Endothelial cell of umbilical vein (primary cell): ENCODE measurements around the gene FMNL2. TPM values are rescaled to one million over a fixed set of nuclear protein-coding genes. Genes with fewer than 3 reads are reported as not detected.
A peak's percentile ranks its signal among the peaks of the same experiment; 100 is the strongest.

ENCODE experiments used
- BruUV-seq: library from RNA; stranded (reverse); fragments of 400-500 nt; replicated peaks from 2 replicates; lab custom pipeline; 2021; lab: Mats Ljungman, UMichigan
- CTCF ChIA-PET: fragments of 300-600, 350-600 bp; sonication (Branson Sonifier 250); formaldehyde crosslinking; loops from one replicate; lab custom pipeline; 2021; ENCODE audit warnings: antibody characterized with exemption, inconsistent platforms; lab: Charles Lee
- POLR2A ChIA-PET: fragments of 300-600, 350-600 bp; sonication (Branson Sonifier 250); formaldehyde crosslinking; loops from one replicate; lab custom pipeline; 2021; ENCODE audit warnings: antibody characterized with exemption, inconsistent platforms; lab: Charles Lee
- DNase-seq: peaks from one replicate; pipeline ENCODE4 v3.0.0-alpha.2; 2011; ENCODE audit warnings: low read depth, low spot score
- FAIRE-seq: peaks from 2 replicates; lab custom pipeline; 2011; peaks lifted over from hg19 to GRCh38; lab: Jason Lieb, UNC
- H2AFZ ChIP-seq: 2 replicates; pipeline ENCODE4 v1.6.0; 2012; ENCODE audit warnings: low read depth, low read length, control low read depth, inconsistent platforms
- H3K27ac ChIP-seq: 2 replicates; pipeline ENCODE4 v1.5.1; 2011; ENCODE audit warnings: low read depth, mild to moderate bottlenecking, control low read depth, low read length, moderate library complexity; ENCODE audit not compliant: insufficient read depth
- H3K27me3 ChIP-seq, 2 experiments: 2 replicates each; pipeline versions ENCODE4 v1.6.0 to v1.6.1; 2011; ENCODE audit warnings: low read length in 2 of 2, mixed read lengths in 1 of 2; ENCODE audit not compliant: control insufficient read depth in 2 of 2, insufficient read depth in 2 of 2
- H3K36me3 ChIP-seq, 2 experiments: 2 replicates in 1 of 2; 3 replicates in 1 of 2; pipeline ENCODE4 v1.5.1; 2011; ENCODE audit warnings: low read length in 2 of 2, mild to moderate bottlenecking in 1 of 2, moderate library complexity in 1 of 2; ENCODE audit not compliant: control insufficient read depth in 2 of 2, insufficient read depth in 2 of 2; ENCODE audit errors: extremely low read depth in 1 of 2
- H3K4me1 ChIP-seq: 3 replicates; pipeline ENCODE4 v1.5.1; 2011; ENCODE audit warnings: mild to moderate bottlenecking, low read length; ENCODE audit not compliant: control insufficient read depth, insufficient read depth; ENCODE audit errors: extremely low read depth
- H3K4me2 ChIP-seq: 2 replicates; pipeline ENCODE4 v1.6.1; 2011; ENCODE audit warnings: low read length, control low read depth, mixed read lengths; ENCODE audit not compliant: insufficient read depth
- H3K4me3 ChIP-seq, 3 experiments: fragments of 200-600 bp in 1 of 3; sonication (generic), shearing (Covaris generic) in 1 of 3; replicated peaks in 1 of 3; 2 replicates each; pipeline ENCODE4 v1.5.1; 2011 to 2016; ENCODE audit warnings: control low read depth in 3 of 3, low read length in 3 of 3, mild to moderate bottlenecking in 2 of 3, inconsistent platforms in 1 of 3, low read depth in 1 of 3, moderate library complexity in 1 of 3; ENCODE audit not compliant: insufficient read depth in 1 of 3
- H3K79me2 ChIP-seq: 2 replicates; pipeline ENCODE4 v1.6.0; 2012; ENCODE audit warnings: low read length, inconsistent platforms; ENCODE audit not compliant: control insufficient read depth, insufficient read depth
- H3K9ac ChIP-seq: replicated peaks from 2 replicates; pipeline ENCODE3; 2011; ENCODE audit warnings: low read length, control low read depth; ENCODE audit not compliant: insufficient read depth; ENCODE audit errors: extremely low read depth
- H3K9me1 ChIP-seq: replicated peaks from 3 replicates; pipeline ENCODE4 v1.6.0; 2011; ENCODE audit warnings: mild to moderate bottlenecking, low read length; ENCODE audit not compliant: control insufficient read depth, insufficient read depth; ENCODE audit errors: extremely low read depth
- H3K9me3 ChIP-seq: replicated peaks from 2 replicates; pipeline ENCODE4 v1.5.1; 2012; ENCODE audit warnings: low read length, inconsistent platforms; ENCODE audit not compliant: control insufficient read depth, insufficient read depth
- H4K20me1 ChIP-seq: replicated peaks from 2 replicates; pipeline ENCODE3; 2011; ENCODE audit warnings: mild to moderate bottlenecking, low read length; ENCODE audit not compliant: control insufficient read depth, insufficient read depth; ENCODE audit errors: extremely low read depth
- CTCF ChIP-seq, 2 donors: IDR thresholded peaks; 1 replicate in 1 of 2; 2 replicates in 1 of 2; pipeline ENCODE4 v1.5.1; 2011; ENCODE audit warnings: low read length in 2 of 2, mild to moderate bottlenecking in 2 of 2, moderate library complexity in 2 of 2, control low read depth in 1 of 2, inconsistent platforms in 1 of 2, low read depth in 1 of 2; ENCODE audit not compliant: insufficient read depth in 1 of 2; ENCODE audit errors: extremely low read depth in 1 of 2
- EZH2 ChIP-seq: IDR thresholded peaks from 2 replicates; pipeline ENCODE4 v1.6.1; 2012; ENCODE audit warnings: borderline replicate concordance, low read depth, mild to moderate bottlenecking, moderate library complexity, low read length, inconsistent platforms; ENCODE audit not compliant: severe bottlenecking
- GATA2 ChIP-seq: IDR thresholded peaks from 2 replicates; pipeline ENCODE4 v1.7.0; 2011; ENCODE audit warnings: low read depth, mild to moderate bottlenecking, moderate library complexity, mixed read lengths, low read length; ENCODE audit not compliant: insufficient read length, insufficient read depth
- JUN ChIP-seq: IDR thresholded peaks from 2 replicates; pipeline ENCODE4 v1.6.1; 2011; ENCODE audit warnings: borderline replicate concordance, low read depth; ENCODE audit not compliant: insufficient read length, insufficient read depth
- MAX ChIP-seq: IDR thresholded peaks from 2 replicates; pipeline ENCODE4 v1.6.1; 2011; ENCODE audit not compliant: insufficient read depth, insufficient read length
- POLR2A ChIP-seq: IDR thresholded peaks from 2 replicates; pipeline ENCODE4 v1.6.1; 2012; ENCODE audit warnings: low read depth, mild to moderate bottlenecking, control low read depth, low read length
- POLR2AphosphoS5 ChIP-seq: IDR thresholded peaks from 2 replicates; pipeline ENCODE4 v1.6.1; 2012; ENCODE audit warnings: low read depth, mild to moderate bottlenecking, control low read depth, low read length, moderate library complexity; ENCODE audit not compliant: insufficient read depth
- dilution Hi-C: fragments of 300-500 bp; cut with MboI; formaldehyde crosslinking; loops from one replicate; pipeline ENCODE4 v1.15.0; 2019; ENCODE audit warnings: low sequenced_read_pairs; ENCODE audit not compliant: extremely low pct_ligation_motif_present
- intact Hi-C: fragments of 100-400 bp; cut with micrococcal nuclease; formaldehyde crosslinking; loops from one replicate; pipeline ENCODE4 v1.10.0; 2022
- polyA plus RNA-seq, 4 experiments: library from polyadenylated mRNA; depleted of rRNA in 3 of 4; stranded (reverse) in 3 of 4; unstranded in 1 of 4; fragments of >200 nt; gene quantifications; 2 replicates each; pipeline versions ENCODE4 v1.2.1 to v1.2.3, GENCODE V29; 2011 to 2012; ENCODE audit warnings: missing spikeins in 1 of 4
- total RNA-seq: library from RNA; stranded (reverse); gene quantifications from 2 replicates; pipeline ENCODE4 v1.2.3, GENCODE V29; 2021

Gene FMNL2
- total and polyA plus RNA-seq, 2 donors (not counting 3 experiments of a cell fraction or from before 2014, with no cell fraction given), result 8.3 to 28.0 TPM

- Histone ChIP-seq H3K4me1 (no peaks in the 10 kb centered on the region), H3K36me3 (no peaks in the 10 kb centered on the region), H3K4me2 (no peak overlapping the region), H3K79me2 (peaks cover 12% of the 10 kb centered on the region), H3K27ac (no peak overlapping the region), H2AFZ (no peak overlapping the region), H4K20me1 (no peaks in the 10 kb centered on the region), H3K4me3 (no peak overlapping the region), H3K9me1 (peaks cover 2% of the 10 kb centered on the region), H3K9ac (no peak overlapping the region), H3K9me3 (no peaks in the 10 kb centered on the region), H3K27me3 (no peaks in the 10 kb centered on the region)
- DNase-seq (no peak), FAIRE-seq (no peak)
- ChIA-PET CTCF (interaction anchor here (0.8 to 1.7 kb wide), 4 partner anchors 10 to 16 kb away, joined by 3 to 7 read pairs (median 4); no protein-coding TSS in a partner anchor), POLR2A (no interaction called here)
- dilution Hi-C loops, result no loop called here
- no TSS peak for BruUV-seq
- intact Hi-C loops, result no loop called here
- TF ChIP-seq POLR2A (no peak), EZH2 (no peak), POLR2AphosphoS5 (no peak), JUN (no peak)
Observed at GRCh38 chr2:152483276-152484063, 148.5 kb downstream of the FMNL2 start.

- CTCF ChIA-PET, result interaction anchor here (1.1 to 2.5 kb wide), 2 partner anchors 10 to 12 kb away, joined by 4 to 5 read pairs; no protein-coding TSS in a partner anchor
- H3K79me2 ChIP-seq, result peaks cover 10% of the 10 kb centered on the region
- intact Hi-C loops, result no loop called here
Observed at GRCh38 chr2:152485954-152486736, 151.2 kb downstream of the FMNL2 start.

More at GRCh38 chr2:152485954-152486736, 151.2 kb downstream of the FMNL2 start:
- H3K36me3 ChIP-seq, result no peaks in the 10 kb centered on the region
- no peaks in the 10 kb centered on the region for H4K20me1 ChIP-seq
- H3K27ac ChIP-seq, result no peak overlapping the region
- no TSS peak for BruUV-seq
- POLR2A ChIA-PET, result no interaction called here
- H3K27me3 ChIP-seq, result no peaks in the 10 kb centered on the region
- TF ChIP-seq POLR2A (no peak), GATA2 (no peak), POLR2AphosphoS5 (no peak), CTCF (IDR thresholded peaks at IDR 0.05; ENCODE audit: extremely low read depth in 1 of 2, insufficient read depth in 1 of 2, low read depth in 1 of 2, low read length in 2 of 2) (no peak), MAX (no peak), JUN (no peak)
- peaks cover 2% of the 10 kb centered on the region for H3K9me1 ChIP-seq
- peak; percentile 43 for FAIRE-seq
- H3K9ac ChIP-seq, result no peak overlapping the region
- H2AFZ ChIP-seq, result no peak overlapping the region
- no peak overlapping the region for H3K4me3 ChIP-seq
- dilution Hi-C loops, result no loop called here
- no peak overlapping the region for H3K4me2 ChIP-seq
- DNase-seq, result peak; percentile 58
- H3K9me3 ChIP-seq, result no peaks in the 10 kb centered on the region
- no peaks in the 10 kb centered on the region for H3K4me1 ChIP-seq
